ENCODE data around the gene GGACT. TPM values are rescaled to one million over a fixed set of nuclear protein-coding genes. Genes with fewer than 3 reads are reported as not detected.

The GGACT gene
- polyA plus RNA-seq, 1 donor from 2014 or later: 1.7 TPM

GRCh38 chr13:100608489-100608888 is 19.9 kb upstream of the GGACT start:
- Histone ChIP-seq H3K36me3 (ENCODE audit: insufficient read depth, low read length) (no peaks in the 10 kb centered on the region), H3K9ac (ENCODE audit: low read length) (no peak overlapping the region), H3K79me2 (replicated peaks; ENCODE audit: insufficient read depth, low read length) (no peaks in the 10 kb centered on the region), H2AFZ (ENCODE audit: low read depth, low read length) (no peak overlapping the region), H3K27me3 (ENCODE audit: insufficient read depth, low read depth, low read length) (no peaks in the 10 kb centered on the region), H3K9me3 (ENCODE audit: low read length) (no peaks in the 10 kb centered on the region), H3K9me2 (ENCODE audit: insufficient read depth, low read length) (no peaks in the 10 kb centered on the region), H3K4me3 (ENCODE audit: low read length) (no peak overlapping the region), H3F3A (ENCODE audit: insufficient read depth, low read length, poor library complexity, severe bottlenecking) (no peaks in the 10 kb centered on the region), H4K20me1 (ENCODE audit: insufficient read depth) (no peaks in the 10 kb centered on the region), H3K4me2 (ENCODE audit: low read length) (no peak overlapping the region), H3K27ac (ENCODE audit: low read length) (no peak overlapping the region)
- TF ChIP-seq RAD21 (conservative IDR thresholded peaks at IDR 0.05) (no peak), MXI1 (conservative IDR thresholded peaks at IDR 0.05; ENCODE audit: poor library complexity, severe bottlenecking) (no peak), EZH2 (IDR thresholded peaks at IDR 0.05; ENCODE audit: borderline replicate concordance, insufficient read depth, low read length, poor library complexity, severe bottlenecking) (no peak), POLR2AphosphoS5 (IDR thresholded peaks at IDR 0.05) (no peak), CTCF (IDR thresholded peaks at IDR 0.05; ENCODE audit: poor library complexity, severe bottlenecking) (no peak), SMC3 (conservative IDR thresholded peaks at IDR 0.05; ENCODE audit: poor library complexity) (no peak), TAF1 (IDR thresholded peaks at IDR 0.05; ENCODE audit: low read depth) (no peak), REST (IDR thresholded peaks at IDR 0.05; ENCODE audit: borderline replicate concordance) (no peak), EP300 (conservative IDR thresholded peaks at IDR 0.05; ENCODE audit: poor library complexity, severe bottlenecking) (no peak)

GRCh38 chr13:100604918-100605710 is 16.5 kb upstream of the GGACT start:
- Histone ChIP-seq H3K4me3 (ENCODE audit: low read length) (no peak overlapping the region), H3K36me3 (ENCODE audit: insufficient read depth, low read length) (no peaks in the 10 kb centered on the region), H3K27me3 (ENCODE audit: insufficient read depth, low read depth, low read length) (no peaks in the 10 kb centered on the region), H4K20me1 (ENCODE audit: insufficient read depth) (no peaks in the 10 kb centered on the region), H3K9ac (ENCODE audit: low read length) (no peak overlapping the region), H3K27ac (ENCODE audit: low read length) (no peak overlapping the region), H2AFZ (ENCODE audit: low read depth, low read length) (no peak overlapping the region), H3F3A (ENCODE audit: insufficient read depth, low read length, poor library complexity, severe bottlenecking) (no peaks in the 10 kb centered on the region), H3K4me2 (ENCODE audit: low read length) (no peak overlapping the region), H3K9me3 (ENCODE audit: low read length) (no peaks in the 10 kb centered on the region), H3K9me2 (ENCODE audit: insufficient read depth, low read length) (no peaks in the 10 kb centered on the region), H3K79me2 (replicated peaks; ENCODE audit: insufficient read depth, low read length) (no peaks in the 10 kb centered on the region)
- no peak for TF ChIP-seq POLR2AphosphoS5 (IDR thresholded peaks at IDR 0.05)
- no peak for TF ChIP-seq MXI1 (conservative IDR thresholded peaks at IDR 0.05; ENCODE audit: poor library complexity, severe bottlenecking)
- no peak for TF ChIP-seq TAF1 (IDR thresholded peaks at IDR 0.05; ENCODE audit: low read depth)
- TF ChIP-seq RAD21 (conservative IDR thresholded peaks at IDR 0.05): no peak
- no peak for TF ChIP-seq EP300 (conservative IDR thresholded peaks at IDR 0.05; ENCODE audit: poor library complexity, severe bottlenecking)
- no peak for TF ChIP-seq CTCF (IDR thresholded peaks at IDR 0.05; ENCODE audit: poor library complexity, severe bottlenecking)
- TF ChIP-seq SMC3 (conservative IDR thresholded peaks at IDR 0.05; ENCODE audit: poor library complexity): no peak
- TF ChIP-seq EZH2 (IDR thresholded peaks at IDR 0.05; ENCODE audit: borderline replicate concordance, insufficient read depth, low read length, poor library complexity, severe bottlenecking): no peak
- TF ChIP-seq REST (IDR thresholded peaks at IDR 0.05; ENCODE audit: borderline replicate concordance): no peak

Measured in neural cell (in vitro differentiated cells).